ENCODE data around the gene CXCL1.

The CXCL1 gene

DNA sequence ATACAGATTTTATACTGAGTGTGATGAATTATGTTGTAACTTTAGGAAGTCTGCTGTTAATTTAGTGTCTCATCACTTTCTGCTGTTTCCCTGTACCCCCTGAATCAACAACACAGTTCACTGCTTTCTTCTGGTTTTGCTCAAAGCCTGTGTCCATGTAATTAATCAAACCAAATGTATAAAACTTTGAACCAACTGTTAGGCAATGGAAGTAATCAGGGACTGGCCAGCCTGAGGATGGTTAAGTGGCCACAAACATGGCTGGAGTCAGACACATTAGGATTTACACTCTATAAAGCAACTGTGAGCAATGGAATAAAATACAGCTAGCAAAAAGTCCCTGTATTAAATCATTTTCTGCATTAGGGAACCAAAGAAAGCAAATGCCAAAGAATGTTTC is 42.6 kb downstream of the CXCL1 start:
- no peak overlapping the region for H3K4ac ChIP-seq (ENCODE audit: low read depth in 1 of 2, low read length in 2 of 2)
- no peak overlapping the region for H4K8ac ChIP-seq (ENCODE audit: low read length)
- no peak overlapping the region for H2BK5ac ChIP-seq (ENCODE audit: low read depth, low read length, poor library complexity, severe bottlenecking)
- no peak overlapping the region for H3K4me3 ChIP-seq (ENCODE audit: insufficient read depth in 1 of 2, low read depth in 1 of 2, low read length in 2 of 2)
- H3K9ac ChIP-seq (ENCODE audit: low read length): no peak overlapping the region
- H3K27me3 ChIP-seq (ENCODE audit: control insufficient read depth in 1 of 2, insufficient read depth in 1 of 2, low read length in 2 of 2): no peaks in the 10 kb centered on the region
- peak overlapping the region; percentile 18 for H3K27ac ChIP-seq (ENCODE audit: low read length, poor library complexity, severe bottlenecking)
- DNase-seq: peak; percentile 64
- no peak overlapping the region for H4K91ac ChIP-seq (ENCODE audit: low read length)
- no peak overlapping the region for H2BK15ac ChIP-seq (ENCODE audit: low read depth, poor library complexity, severe bottlenecking)
- H3K79me1 ChIP-seq (replicated peaks; ENCODE audit: low read length, poor library complexity, severe bottlenecking): no peaks in the 10 kb centered on the region
- no peak overlapping the region for H2AK5ac ChIP-seq (ENCODE audit: low read length, severe bottlenecking)
- H3K4me2 ChIP-seq (ENCODE audit: low read length, poor library complexity, severe bottlenecking): no peak overlapping the region
- H3K4me1 ChIP-seq (ENCODE audit: control insufficient read depth, insufficient read depth, low read depth, low read length): no peaks in the 10 kb centered on the region
- H3K14ac ChIP-seq (ENCODE audit: low read length in 2 of 2): no peak overlapping the region
- H3K9me3 ChIP-seq (ENCODE audit: control insufficient read depth, low read length): no peaks in the 10 kb centered on the region
- no peak overlapping the region for H2BK120ac ChIP-seq (ENCODE audit: low read depth, low read length)
- no peak overlapping the region for H3K18ac ChIP-seq (ENCODE audit: low read depth in 1 of 2, low read length in 2 of 2)
- H2AFZ ChIP-seq (ENCODE audit: low read depth, low read length): no peak overlapping the region
- no peak overlapping the region for H3K23ac ChIP-seq (ENCODE audit: low read length in 2 of 2)
- no peaks in the 10 kb centered on the region for H3K36me3 ChIP-seq (ENCODE audit: control insufficient read depth in 1 of 2, insufficient read depth in 2 of 2, low read depth in 1 of 2, low read length in 2 of 2)
- no peak overlapping the region for H2BK12ac ChIP-seq (ENCODE audit: low read length in 2 of 2)

DNA sequence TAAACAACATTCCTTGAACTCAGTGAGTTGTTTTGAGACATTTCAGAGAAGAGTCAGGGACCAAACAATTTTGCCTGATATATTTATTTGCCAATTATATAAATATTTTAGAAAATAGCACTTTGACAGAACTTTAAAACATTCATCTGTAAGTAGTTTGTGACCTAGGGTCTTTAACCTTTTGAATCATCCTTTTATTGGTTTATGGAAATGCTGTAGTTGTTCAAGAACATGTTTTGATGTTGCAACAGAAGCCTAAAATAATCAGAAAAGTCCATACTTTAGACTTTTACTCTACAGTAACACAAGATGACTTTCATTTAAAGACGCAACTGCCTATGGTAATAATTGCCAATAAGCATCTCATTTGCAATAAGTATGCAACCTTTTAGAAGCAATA is 43.0 kb downstream of the CXCL1 start:
- Histone ChIP-seq H2AK5ac (ENCODE audit: low read length, severe bottlenecking) (no peak overlapping the region), H2BK120ac (ENCODE audit: low read depth, low read length) (no peak overlapping the region), H2AFZ (ENCODE audit: low read depth, low read length) (no peak overlapping the region), H3K4me3 (ENCODE audit: insufficient read depth in 1 of 2, low read depth in 1 of 2, low read length in 2 of 2) (no peak overlapping the region), H2BK5ac (ENCODE audit: low read depth, low read length, poor library complexity, severe bottlenecking) (no peak overlapping the region), H3K14ac (ENCODE audit: low read length in 2 of 2) (no peak overlapping the region), H3K9me3 (ENCODE audit: control insufficient read depth, low read length) (no peaks in the 10 kb centered on the region), H3K9ac (ENCODE audit: low read length) (no peak overlapping the region), H3K36me3 (ENCODE audit: control insufficient read depth in 1 of 2, insufficient read depth in 2 of 2, low read depth in 1 of 2, low read length in 2 of 2) (no peaks in the 10 kb centered on the region), H4K8ac (ENCODE audit: low read length) (no peak overlapping the region), H3K4me2 (ENCODE audit: low read length, poor library complexity, severe bottlenecking) (no peak overlapping the region), H3K23ac (ENCODE audit: low read length in 2 of 2) (no peak overlapping the region), H3K18ac (ENCODE audit: low read depth in 1 of 2, low read length in 2 of 2) (no peak overlapping the region), H3K4me1 (ENCODE audit: control insufficient read depth, insufficient read depth, low read depth, low read length) (no peaks in the 10 kb centered on the region), H2BK12ac (ENCODE audit: low read length in 2 of 2) (no peak overlapping the region), H2BK15ac (ENCODE audit: low read depth, poor library complexity, severe bottlenecking) (no peak overlapping the region), H3K27ac (ENCODE audit: low read length, poor library complexity, severe bottlenecking) (no peak overlapping the region), H3K79me1 (replicated peaks; ENCODE audit: low read length, poor library complexity, severe bottlenecking) (no peaks in the 10 kb centered on the region), H4K91ac (ENCODE audit: low read length) (no peak overlapping the region), H3K27me3 (ENCODE audit: control insufficient read depth in 1 of 2, insufficient read depth in 1 of 2, low read length in 2 of 2) (no peaks in the 10 kb centered on the region), H3K4ac (ENCODE audit: low read depth in 1 of 2, low read length in 2 of 2) (no peak overlapping the region)
- peak; percentile 32 for DNase-seq
- WGBS: no CpG with 5 or more reads among the region's 1 CpG

DNA sequence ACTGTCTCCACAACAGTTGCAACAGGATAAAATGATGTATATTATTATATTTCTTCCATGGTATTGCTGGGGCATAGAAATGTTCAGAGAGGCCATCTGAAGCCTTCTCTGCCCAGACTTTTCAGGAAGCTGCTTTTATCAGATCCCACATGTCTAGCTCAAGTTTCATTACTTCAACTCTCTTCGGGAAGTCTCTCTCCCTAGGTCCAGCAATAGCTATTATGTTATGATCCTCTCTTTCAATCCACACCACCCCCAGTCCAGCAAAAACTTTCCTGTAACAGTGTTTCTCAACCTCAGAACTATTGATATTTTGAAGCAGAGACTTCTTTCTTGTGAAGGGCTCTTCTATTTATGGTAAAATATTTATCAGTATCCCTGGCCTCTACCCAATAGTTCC is 44.9 kb downstream of the CXCL1 start:
- Histone ChIP-seq H3K4me1 (ENCODE audit: control insufficient read depth, insufficient read depth, low read depth, low read length) (peaks cover 1% of the 10 kb centered on the region), H3K23ac (ENCODE audit: low read length in 2 of 2) (no peak overlapping the region), H3K27me3 (ENCODE audit: control insufficient read depth in 1 of 2, insufficient read depth in 1 of 2, low read length in 2 of 2) (no peaks in the 10 kb centered on the region), H3K14ac (ENCODE audit: low read length in 2 of 2) (no peak overlapping the region), H3K18ac (ENCODE audit: low read depth in 1 of 2, low read length in 2 of 2) (no peak overlapping the region), H4K8ac (ENCODE audit: low read length) (no peak overlapping the region), H3K9me3 (ENCODE audit: control insufficient read depth, low read length) (no peaks in the 10 kb centered on the region), H3K27ac (ENCODE audit: low read length, poor library complexity, severe bottlenecking) (no peak overlapping the region), H2BK120ac (ENCODE audit: low read depth, low read length) (no peak overlapping the region), H3K36me3 (ENCODE audit: control insufficient read depth in 1 of 2, insufficient read depth in 2 of 2, low read depth in 1 of 2, low read length in 2 of 2) (no peaks in the 10 kb centered on the region), H2AK5ac (ENCODE audit: low read length, severe bottlenecking) (no peak overlapping the region), H3K9ac (ENCODE audit: low read length) (no peak overlapping the region), H3K4ac (ENCODE audit: low read depth in 1 of 2, low read length in 2 of 2) (no peak overlapping the region), H2BK15ac (ENCODE audit: low read depth, poor library complexity, severe bottlenecking) (no peak overlapping the region), H3K79me1 (replicated peaks; ENCODE audit: low read length, poor library complexity, severe bottlenecking) (no peaks in the 10 kb centered on the region), H2BK12ac (ENCODE audit: low read length in 2 of 2) (peak overlapping the region in 1 of 2 experiments; percentile 61), H2AFZ (ENCODE audit: low read depth, low read length) (no peak overlapping the region), H2BK5ac (ENCODE audit: low read depth, low read length, poor library complexity, severe bottlenecking) (no peak overlapping the region), H3K4me2 (ENCODE audit: low read length, poor library complexity, severe bottlenecking) (no peak overlapping the region), H3K4me3 (ENCODE audit: insufficient read depth in 1 of 2, low read depth in 1 of 2, low read length in 2 of 2) (no peak overlapping the region), H4K91ac (ENCODE audit: low read length) (no peak overlapping the region)
- DNase-seq: no peak
- WGBS: 100% methylated on average over 1 of the region's 1 CpG

GRCh38 chr4:73916172-73916925 is 47.2 kb downstream of the CXCL1 start:
- WGBS: no CpG with 5 or more reads among the region's 1 CpG
- H3K27ac ChIP-seq (ENCODE audit: low read length, poor library complexity, severe bottlenecking): peak overlapping the region; percentile 93
- peak overlapping the region; percentile 82 to 85 for H3K4ac ChIP-seq (ENCODE audit: low read depth in 1 of 2, low read length in 2 of 2)
- no peak for DNase-seq
- H3K4me3 ChIP-seq (ENCODE audit: insufficient read depth in 1 of 2, low read depth in 1 of 2, low read length in 2 of 2): no peak overlapping the region
- peak overlapping the region; percentile 85 for H2AK5ac ChIP-seq (ENCODE audit: low read length, severe bottlenecking)
- no peaks in the 10 kb centered on the region for H3K9me3 ChIP-seq (ENCODE audit: control insufficient read depth, low read length)
- H2BK15ac ChIP-seq (ENCODE audit: low read depth, poor library complexity, severe bottlenecking): no peak overlapping the region
- H3K36me3 ChIP-seq (ENCODE audit: control insufficient read depth in 1 of 2, insufficient read depth in 2 of 2, low read depth in 1 of 2, low read length in 2 of 2): no peaks in the 10 kb centered on the region
- H3K18ac ChIP-seq (ENCODE audit: low read depth in 1 of 2, low read length in 2 of 2): peak overlapping the region; percentile 76 to 91
- peak overlapping the region; percentile 31 for H2BK5ac ChIP-seq (ENCODE audit: low read depth, low read length, poor library complexity, severe bottlenecking)
- no peak overlapping the region for H3K23ac ChIP-seq (ENCODE audit: low read length in 2 of 2)
- peak overlapping the region; percentile 54 for H2BK120ac ChIP-seq (ENCODE audit: low read depth, low read length)
- H3K4me1 ChIP-seq (ENCODE audit: control insufficient read depth, insufficient read depth, low read depth, low read length): peaks cover 1% of the 10 kb centered on the region
- H4K91ac ChIP-seq (ENCODE audit: low read length): peak overlapping the region; percentile 28
- no peaks in the 10 kb centered on the region for H3K79me1 ChIP-seq (replicated peaks; ENCODE audit: low read length, poor library complexity, severe bottlenecking)
- peak overlapping the region; percentile 70 for H4K8ac ChIP-seq (ENCODE audit: low read length)
- H3K27me3 ChIP-seq (ENCODE audit: control insufficient read depth in 1 of 2, insufficient read depth in 1 of 2, low read length in 2 of 2): no peaks in the 10 kb centered on the region
- H2AFZ ChIP-seq (ENCODE audit: low read depth, low read length): no peak overlapping the region
- H3K9ac ChIP-seq (ENCODE audit: low read length): no peak overlapping the region
- H3K14ac ChIP-seq (ENCODE audit: low read length in 2 of 2): no peak overlapping the region
- peak overlapping the region; percentile 13 to 29 for H2BK12ac ChIP-seq (ENCODE audit: low read length in 2 of 2)
- H3K4me2 ChIP-seq (ENCODE audit: low read length, poor library complexity, severe bottlenecking): no peak overlapping the region

All from mesenchymal stem cell (in vitro differentiated cells and primary cell).